ENCODE measurements around the gene PLCH2. TPM values are rescaled to one million over a fixed set of nuclear protein-coding genes. Genes with fewer than 3 reads are reported as not detected.

PLCH2 gene, protein sequence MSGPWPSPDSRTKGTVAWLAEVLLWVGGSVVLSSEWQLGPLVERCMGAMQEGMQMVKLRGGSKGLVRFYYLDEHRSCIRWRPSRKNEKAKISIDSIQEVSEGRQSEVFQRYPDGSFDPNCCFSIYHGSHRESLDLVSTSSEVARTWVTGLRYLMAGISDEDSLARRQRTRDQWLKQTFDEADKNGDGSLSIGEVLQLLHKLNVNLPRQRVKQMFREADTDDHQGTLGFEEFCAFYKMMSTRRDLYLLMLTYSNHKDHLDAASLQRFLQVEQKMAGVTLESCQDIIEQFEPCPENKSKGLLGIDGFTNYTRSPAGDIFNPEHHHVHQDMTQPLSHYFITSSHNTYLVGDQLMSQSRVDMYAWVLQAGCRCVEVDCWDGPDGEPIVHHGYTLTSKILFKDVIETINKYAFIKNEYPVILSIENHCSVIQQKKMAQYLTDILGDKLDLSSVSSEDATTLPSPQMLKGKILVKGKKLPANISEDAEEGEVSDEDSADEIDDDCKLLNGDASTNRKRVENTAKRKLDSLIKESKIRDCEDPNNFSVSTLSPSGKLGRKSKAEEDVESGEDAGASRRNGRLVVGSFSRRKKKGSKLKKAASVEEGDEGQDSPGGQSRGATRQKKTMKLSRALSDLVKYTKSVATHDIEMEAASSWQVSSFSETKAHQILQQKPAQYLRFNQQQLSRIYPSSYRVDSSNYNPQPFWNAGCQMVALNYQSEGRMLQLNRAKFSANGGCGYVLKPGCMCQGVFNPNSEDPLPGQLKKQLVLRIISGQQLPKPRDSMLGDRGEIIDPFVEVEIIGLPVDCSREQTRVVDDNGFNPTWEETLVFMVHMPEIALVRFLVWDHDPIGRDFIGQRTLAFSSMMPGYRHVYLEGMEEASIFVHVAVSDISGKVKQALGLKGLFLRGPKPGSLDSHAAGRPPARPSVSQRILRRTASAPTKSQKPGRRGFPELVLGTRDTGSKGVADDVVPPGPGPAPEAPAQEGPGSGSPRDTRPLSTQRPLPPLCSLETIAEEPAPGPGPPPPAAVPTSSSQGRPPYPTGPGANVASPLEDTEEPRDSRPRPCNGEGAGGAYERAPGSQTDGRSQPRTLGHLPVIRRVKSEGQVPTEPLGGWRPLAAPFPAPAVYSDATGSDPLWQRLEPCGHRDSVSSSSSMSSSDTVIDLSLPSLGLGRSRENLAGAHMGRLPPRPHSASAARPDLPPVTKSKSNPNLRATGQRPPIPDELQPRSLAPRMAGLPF (N-terminal part only)
- total RNA-seq = 0.47 TPM in 1 of 2 replicates, not detected in the other

DNA sequence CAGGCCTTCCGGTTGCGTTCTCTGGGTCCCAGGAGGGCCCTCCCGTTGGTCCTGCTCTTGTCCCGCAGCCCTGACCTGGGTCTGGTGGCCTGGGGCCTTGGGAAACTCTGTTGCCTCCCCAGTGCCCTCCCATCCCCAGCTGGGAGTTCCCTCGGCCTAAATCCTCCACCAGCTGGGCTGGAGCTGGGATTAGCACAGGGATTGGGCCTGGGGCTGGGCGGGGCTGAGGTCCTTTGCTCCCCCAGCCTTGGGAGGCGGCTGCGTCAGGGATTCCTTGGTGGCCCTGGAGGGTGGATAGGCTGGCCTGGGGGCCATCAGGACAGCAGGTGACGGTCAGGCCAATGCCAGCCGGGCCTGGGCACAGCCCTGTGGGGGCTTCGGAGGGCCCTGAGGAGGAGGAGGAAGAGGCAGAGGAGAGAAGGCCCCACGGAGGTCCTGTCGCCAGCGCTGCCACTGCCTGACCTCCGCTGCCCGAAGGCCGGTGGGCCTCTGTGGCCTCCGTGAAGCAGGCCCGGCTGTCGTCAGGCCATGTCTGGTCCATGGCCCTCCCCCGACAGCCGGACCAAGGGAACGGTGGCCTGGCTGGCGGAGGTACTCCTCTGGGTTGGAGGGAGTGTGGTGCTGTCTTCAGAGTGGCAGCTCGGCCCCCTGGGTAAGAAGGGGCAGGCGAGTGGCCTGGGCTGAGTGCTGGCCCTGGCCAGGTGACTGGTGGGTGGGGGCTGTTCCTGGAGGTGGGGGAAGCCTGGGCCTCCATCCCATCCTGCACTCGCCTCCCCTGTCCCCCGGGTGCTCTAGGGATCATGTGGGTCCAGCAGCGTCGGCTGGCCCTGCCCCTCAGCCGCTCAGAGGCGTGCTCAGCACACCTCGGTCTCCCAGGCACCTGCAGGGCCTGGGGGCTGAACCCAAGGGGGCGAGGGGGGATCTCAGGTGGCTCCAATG, at the start of gene PLCH2:
Gene PLCH2, plus strand, starts transcription at position 229 of the 939 bp plus-strand sequence. Its CDS starts 300 bp downstream, at position 529.
- no peak for DNase-seq (ENCODE audit: extremely low read depth, low read depth, low spot score)

DNA sequence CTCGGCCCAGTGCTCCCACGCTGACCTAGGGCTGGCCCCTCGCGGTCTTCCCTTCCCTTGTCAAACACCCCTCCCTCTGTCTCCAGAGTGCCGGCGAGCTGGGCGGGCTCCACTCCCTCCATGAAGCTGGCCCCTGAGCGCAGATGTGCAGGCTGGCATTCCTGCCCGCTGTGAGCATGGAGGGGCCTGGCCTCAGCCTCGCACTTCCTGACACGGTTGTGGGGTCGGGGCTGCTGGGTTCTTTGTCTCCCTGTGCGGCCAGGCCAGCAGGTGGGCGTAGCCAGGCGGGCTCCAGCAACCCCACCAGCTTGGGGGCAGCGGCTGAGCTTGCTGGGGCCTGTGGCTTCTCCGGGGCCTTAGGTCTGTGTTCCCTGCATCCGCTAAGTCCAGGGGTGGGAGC, 49.5 kb upstream of the PLCH2 start:
- DNase-seq (ENCODE audit: extremely low read depth, low read depth, low spot score) = no peak

DNA sequence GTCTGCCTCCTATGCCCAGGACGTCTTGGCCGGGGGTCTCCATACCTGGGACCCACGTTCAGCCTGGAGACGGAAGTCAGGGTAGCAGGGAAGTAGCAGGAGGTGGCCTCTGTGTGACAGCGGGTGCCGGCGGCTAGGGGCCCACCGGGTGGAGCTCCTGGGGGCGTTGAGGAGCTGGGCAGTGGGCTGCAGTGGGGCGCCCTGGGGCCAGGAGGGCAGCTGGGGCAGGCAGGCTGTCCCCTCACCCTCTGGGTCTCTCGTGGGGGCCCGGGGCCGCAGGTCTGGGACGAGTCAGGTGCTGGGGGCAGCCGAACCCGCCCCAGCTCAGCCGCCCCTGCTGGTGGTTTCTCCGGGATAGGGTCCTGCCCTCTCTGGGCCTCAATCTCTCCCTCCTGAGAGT, 49.0 kb upstream of the PLCH2 start:
- no peak for DNase-seq (ENCODE audit: extremely low read depth, low read depth, low spot score)

DNA sequence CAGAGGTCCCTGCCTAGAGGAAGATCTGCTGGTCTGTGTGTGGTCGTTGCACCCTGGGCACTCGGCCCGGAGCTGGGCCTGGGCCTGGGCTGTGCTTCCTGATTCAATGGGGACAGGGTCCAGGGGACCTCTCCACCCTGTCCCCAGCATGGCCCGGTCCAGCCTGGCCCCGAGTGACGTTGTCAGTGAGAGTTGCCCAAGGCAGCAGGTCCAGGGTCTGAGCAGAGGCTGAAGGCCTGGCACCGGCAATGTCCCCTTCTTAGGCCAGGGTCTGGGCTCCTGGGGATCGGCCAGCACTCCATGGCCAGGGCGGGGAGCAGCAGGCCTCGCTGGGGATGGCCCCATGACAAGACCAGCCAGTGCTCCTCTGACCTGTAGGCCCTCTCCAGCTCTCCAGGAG, 48.1 kb upstream of the PLCH2 start:
- DNase-seq (ENCODE audit: extremely low read depth, low read depth, low spot score) = no peak

DNA sequence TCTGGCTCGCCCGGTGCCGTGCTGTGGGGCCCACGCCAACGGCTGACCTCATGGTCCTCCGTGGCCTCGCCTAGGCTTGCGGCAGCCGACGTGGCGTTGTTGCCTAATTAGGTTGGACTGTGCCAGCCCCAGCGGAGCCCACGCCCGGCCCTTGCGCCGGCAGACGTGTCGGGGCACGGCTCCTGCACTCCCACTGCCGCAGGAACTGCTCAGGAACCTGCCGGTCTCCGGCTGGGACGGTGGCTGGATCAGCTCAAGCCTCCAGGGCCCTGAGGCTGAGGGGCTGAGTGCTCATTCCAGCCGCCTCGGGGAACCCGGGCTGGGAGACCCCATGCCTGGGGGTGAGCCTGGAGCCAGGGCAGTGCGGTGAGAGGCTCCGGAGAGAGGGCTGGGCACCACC, 47.6 kb upstream of the PLCH2 start:
- no peak for DNase-seq (ENCODE audit: extremely low read depth, low read depth, low spot score)

DNA sequence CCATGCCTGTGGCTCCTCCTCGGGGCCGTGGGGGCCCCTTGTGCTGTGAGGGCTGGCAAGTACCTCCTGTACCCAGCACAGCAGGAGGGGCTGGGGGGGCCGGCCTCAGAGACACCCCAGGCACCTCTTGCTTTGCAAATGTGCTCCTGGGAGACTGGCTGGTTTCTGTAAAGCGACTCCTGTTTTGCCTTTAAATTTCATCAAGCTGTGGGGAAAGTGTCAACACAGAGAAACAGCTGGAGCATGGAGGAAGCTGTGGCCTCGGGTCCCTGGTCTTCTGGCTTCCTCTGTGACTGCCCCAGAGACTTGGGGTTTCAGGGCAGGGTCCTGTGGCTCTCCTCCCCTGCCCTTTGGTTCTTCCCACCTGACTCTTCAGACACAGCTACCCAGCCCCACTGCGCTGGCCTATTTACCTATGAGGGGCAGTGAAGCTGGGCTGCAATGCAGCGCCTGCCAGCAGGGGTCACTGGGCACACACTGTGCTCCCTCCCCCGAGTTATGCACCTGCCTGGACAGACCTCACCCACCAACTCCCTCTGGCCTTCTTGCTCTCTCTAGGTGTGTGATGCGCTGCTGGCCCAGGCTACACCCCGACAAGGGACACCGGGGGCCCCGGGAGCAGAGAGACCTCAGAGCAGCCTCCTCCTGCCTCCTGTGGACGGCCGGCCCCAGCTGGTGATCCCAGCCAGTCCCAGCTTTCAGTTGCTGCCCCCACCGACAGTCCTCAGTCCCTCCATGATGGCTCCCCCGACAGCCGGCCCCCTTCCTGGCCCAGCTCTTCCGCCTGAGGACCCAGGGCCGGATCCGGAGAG, 46.1 kb upstream of the PLCH2 start:
- DNase-seq (ENCODE audit: extremely low read depth, low read depth, low spot score) = no peak

DNA sequence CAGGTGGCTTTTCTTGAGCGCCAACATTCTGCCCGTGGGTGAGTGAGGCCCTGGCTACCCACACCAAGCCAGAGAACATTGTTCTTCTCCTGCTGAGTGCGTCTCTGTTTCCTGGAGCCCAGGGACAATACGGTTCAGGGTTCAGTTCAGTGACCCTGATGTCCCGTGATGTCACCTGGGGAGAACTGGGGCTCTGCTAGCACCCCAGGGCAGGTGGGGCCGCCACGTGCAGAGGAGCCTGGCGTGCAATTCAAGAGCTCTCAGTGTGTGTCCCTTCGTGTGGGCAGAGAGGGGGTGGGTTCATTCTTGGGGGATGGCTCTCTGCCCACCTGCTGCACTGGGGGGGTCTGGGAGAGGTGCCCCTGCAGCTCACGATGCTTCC, 45.5 kb upstream of the PLCH2 start:
- DNase-seq (ENCODE audit: extremely low read depth, low read depth, low spot score) = no peak

DNA sequence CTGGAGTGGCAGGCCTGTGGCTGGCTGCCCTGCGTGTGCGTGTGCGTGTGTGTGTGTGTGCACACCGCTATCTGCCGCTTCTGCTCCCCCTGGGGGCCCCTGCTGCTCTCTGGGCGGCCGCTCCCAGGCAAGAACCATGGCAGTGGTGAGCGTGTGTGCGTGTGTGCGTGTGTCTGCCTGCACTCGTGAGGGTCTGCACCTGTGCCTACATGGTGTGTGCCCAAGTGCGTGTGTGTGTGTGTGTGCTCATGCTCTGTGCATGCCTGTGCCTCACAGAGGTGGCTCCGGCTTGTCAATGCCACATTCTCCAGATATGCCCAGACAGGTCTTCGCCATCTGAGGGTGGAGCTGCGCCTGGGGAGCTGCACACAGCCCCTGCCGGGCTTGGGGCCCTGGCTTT, 45.0 kb upstream of the PLCH2 start:
- no peak for DNase-seq (ENCODE audit: extremely low read depth, low read depth, low spot score)

DNA sequence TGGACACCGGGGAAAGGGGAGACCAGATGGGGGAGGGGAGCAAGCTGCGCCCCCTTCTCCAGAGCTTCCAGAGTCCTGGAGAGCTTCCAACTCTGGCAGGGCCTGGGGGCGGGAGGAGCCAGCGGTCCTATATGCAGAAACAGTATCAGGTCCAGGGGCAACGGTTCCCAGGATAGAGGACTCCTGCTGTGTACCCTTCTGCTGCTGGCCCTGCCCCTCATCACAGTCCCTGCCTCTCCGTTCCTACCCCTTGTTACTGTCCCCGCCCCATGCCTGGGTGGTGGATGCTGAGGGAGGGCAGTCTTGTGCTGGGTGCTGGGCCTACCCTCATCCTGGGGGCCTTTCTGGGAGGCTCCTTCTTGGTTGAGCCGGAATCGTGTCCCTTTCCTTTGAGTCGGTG, 44.6 kb upstream of the PLCH2 start:
- DNase-seq (ENCODE audit: extremely low read depth, low read depth, low spot score) = no peak

DNA sequence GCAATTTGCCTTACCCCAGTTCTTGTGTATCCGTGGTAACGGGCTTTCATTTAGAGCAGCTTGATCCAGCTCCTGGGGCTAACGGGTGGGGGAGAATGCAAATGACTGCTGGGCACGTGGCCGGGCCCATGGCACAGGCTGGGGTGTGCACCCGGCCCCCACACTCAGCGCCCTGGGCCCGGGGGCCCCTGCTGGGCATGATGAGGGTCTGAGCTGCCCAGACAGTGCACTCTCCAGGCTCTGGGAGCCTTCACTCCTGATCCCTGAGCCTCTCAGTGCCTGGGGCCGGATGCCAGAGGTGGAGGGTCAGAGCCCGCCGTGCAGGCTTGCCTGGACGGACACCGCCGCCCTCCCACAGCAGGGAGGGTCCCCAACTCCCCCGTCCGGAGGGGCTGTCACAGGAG, 43.6 kb upstream of the PLCH2 start:
- DNase-seq (ENCODE audit: extremely low read depth, low read depth, low spot score) = no peak

DNA sequence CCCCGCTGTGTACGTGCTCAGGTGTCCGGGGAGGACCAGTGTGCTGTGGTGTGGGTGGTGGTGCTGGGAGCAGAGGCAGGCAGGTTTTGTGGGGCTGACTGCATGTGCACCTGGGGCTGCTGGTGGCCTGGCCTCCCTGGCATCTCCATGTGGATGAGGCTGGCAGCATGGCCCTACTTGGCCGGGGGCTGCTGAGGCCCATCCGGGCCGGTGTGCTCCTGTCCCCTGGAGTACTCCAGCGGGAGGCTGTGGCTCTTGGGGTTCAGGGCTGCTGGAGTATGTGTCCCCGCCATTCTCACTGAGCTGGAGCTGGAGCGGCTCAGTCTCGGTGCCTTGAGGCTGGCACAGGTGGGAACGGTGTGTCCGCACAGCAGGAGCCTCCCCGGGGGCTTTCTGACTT, 42.9 kb upstream of the PLCH2 start:
- DNase-seq (ENCODE audit: extremely low read depth, low read depth, low spot score) = no peak

DNA sequence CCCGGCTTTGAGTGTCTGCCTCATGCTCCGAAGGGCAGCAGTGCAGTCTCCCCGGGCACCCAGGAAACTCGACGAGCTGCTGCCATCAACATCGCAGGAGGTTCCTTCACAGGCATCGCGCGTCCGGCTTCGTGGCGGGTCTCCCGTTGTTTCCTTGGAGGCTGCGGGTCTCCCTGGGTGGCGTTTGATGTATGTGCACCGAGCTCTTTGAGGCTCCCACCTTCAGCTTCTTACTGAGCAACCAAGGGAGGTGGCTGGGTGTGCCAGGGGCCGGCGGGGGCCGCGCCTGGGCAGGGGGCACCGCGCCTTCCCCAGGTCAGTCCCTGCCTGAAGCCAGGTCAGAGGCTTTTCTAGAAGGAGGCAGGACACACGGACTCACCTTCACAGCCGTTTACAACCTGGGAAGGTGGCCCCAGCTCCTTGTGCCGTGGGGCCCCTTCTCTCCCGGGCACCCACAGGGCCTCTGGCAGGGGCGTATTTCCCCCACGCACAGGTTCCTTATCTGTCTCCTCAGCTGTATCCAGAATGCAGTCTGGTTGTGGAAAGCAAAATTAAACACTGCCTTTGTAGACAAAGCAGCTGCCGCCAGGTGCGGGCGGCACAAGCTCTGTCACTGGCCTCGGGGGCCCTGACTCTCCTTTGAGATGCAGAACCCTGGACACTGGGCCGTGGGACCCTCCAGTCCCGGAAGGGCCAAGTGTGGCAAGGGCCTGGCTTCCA, 42.0 kb upstream of the PLCH2 start:
- no peak for DNase-seq (ENCODE audit: extremely low read depth, low read depth, low spot score)

DNA sequence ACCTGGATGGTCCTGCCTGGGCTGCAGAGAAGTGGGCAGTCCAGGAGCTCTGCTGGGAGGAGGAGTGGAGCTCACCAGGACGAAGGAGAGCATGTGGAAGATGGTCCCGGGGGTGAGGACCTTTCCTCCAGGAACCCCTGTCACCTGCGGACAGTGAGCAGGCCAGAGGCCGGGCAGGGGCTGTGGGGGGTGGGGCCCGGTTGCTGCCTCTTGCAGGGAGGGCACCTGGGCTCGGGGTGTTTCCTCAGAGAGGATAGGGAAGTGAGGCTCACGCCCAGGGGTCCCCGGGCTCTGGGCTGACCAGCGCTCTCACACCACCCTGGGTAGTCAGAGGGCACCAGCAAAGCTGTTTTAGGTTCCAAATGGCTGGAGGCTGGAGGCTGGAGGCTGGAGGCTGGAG, 41.0 kb upstream of the PLCH2 start:
- no peak for DNase-seq (ENCODE audit: extremely low read depth, low read depth, low spot score)

DNA sequence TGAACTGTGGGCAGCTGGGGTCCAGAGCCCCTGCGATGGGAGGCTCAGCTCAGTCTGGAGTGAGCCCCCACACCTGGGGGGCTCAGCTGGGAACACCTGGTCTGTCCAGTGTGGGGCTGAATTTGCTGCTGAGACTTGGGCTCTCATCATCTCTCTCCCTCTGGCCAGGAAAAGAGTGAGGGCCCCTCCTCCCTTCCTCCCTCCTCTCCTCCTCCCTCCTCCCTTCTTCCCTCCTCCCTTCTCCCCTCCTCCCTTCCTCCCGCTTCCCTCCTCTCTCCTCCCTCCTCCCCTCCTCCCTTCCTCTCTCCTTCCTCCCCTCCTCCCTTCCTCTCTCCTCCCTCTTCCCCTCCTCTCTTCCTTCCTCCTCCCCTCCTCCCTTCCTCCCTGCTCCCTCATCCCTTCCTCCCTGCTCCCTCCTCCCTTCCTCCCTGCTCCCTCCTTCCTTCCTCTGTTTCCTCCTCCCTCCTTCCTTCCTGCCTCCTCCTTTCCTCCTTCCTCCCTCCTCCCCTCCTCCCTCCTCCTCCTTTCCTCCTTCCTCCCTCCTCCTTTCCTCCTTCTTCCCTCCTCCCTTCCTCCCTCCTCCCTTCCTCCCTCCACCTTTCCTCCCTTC, 40.2 kb upstream of the PLCH2 start:
- no peak for DNase-seq (ENCODE audit: extremely low read depth, low read depth, low spot score)

DNA sequence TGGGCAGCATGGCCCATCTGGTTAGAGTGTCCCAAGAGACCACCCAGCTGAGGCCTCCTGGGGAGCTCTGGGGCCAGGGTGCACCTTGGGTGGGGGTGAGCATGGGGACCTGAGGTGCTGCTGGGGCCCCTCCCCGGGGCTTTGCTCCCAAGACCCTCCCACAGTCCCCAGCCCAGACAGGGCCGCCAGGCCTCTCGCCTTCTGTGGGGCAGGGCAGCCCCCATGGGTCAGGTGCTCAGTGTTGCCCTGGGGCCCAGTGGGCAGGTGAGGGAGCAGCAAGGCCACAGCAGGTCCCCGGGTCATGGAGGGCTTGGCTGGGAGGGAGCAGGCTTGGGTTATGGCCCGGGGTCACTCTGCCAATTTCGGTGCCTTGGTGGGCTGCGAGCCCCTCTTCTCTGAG, 39.2 kb upstream of the PLCH2 start:
- DNase-seq (ENCODE audit: extremely low read depth, low read depth, low spot score) = no peak

DNA sequence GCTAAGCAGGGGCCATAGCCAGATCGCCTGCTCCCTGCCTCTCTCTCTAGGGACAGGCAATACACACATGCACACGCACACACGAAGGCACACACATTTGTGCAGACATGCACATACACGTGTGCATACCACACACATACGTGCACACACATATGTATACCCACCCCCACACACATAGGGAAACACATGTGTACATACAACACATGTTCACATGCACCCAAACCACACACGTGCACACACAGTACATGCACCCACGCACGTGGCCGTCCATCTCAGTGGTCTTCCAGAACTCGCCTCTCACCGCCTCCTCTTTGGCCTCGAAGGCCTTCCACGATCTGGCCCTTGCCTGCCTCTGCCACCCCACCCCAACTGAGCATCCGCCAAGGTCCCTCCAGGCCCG, 38.5 kb upstream of the PLCH2 start:
- no peak for DNase-seq (ENCODE audit: extremely low read depth, low read depth, low spot score)

DNA sequence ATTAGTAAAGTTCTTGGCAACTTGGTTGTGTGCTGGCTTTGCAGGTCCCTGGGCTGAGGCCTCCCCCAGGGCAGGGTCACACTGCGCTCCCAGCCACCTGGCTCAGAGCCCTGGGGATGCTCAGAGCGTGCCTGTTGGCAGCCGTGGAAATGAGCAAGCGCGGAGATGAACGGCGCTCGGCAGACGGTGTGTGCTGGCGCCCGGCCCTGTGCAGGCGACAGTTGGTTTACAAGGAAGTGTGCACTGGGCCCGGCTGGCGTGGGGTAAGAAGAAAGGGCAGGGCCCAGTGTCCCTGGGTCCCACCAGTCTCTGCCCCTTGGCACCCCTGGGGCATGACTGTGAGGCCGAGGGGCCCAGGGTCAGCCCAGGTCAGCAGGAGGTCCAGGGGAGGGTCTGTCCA, 38.1 kb upstream of the PLCH2 start:
- no peak for DNase-seq (ENCODE audit: extremely low read depth, low read depth, low spot score)

DNA sequence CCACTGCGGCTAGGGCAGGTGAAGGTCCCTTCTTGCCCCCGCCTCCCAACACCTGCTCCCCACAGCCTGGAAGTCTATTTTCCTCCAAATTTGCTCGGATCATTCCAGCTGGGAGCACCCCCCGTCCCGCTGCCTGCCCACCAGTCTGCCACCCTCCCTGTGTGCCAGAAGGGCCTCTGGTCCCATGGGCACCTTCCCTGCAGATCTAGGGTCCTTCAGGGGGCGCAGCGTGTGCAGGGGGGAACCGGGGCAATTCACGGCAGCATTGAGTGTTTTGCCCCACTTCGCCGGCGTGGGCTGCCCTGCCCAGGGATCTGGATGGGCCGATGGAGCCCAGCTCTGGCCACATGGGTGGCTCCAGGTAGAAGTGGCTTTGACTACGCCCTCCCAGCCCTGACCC, 37.4 kb upstream of the PLCH2 start:
- DNase-seq (ENCODE audit: extremely low read depth, low read depth, low spot score) = no peak

Measured in glomerular endothelial cell (primary cell).